ENCODE measurements around the gene SPSB1. TPM values are rescaled to one million over a fixed set of nuclear protein-coding genes. Genes with fewer than 3 reads are reported as not detected.
"Not testable (repeated sequence)": the region's sequence is repeated elsewhere in the genome, so short reads cannot be mapped to it uniquely, and the experiment has no call there.

The SPSB1 gene
- total and polyA plus RNA-seq, 4 donors, result 21.2 to 62.0 (median 35.8) TPM

DNA sequence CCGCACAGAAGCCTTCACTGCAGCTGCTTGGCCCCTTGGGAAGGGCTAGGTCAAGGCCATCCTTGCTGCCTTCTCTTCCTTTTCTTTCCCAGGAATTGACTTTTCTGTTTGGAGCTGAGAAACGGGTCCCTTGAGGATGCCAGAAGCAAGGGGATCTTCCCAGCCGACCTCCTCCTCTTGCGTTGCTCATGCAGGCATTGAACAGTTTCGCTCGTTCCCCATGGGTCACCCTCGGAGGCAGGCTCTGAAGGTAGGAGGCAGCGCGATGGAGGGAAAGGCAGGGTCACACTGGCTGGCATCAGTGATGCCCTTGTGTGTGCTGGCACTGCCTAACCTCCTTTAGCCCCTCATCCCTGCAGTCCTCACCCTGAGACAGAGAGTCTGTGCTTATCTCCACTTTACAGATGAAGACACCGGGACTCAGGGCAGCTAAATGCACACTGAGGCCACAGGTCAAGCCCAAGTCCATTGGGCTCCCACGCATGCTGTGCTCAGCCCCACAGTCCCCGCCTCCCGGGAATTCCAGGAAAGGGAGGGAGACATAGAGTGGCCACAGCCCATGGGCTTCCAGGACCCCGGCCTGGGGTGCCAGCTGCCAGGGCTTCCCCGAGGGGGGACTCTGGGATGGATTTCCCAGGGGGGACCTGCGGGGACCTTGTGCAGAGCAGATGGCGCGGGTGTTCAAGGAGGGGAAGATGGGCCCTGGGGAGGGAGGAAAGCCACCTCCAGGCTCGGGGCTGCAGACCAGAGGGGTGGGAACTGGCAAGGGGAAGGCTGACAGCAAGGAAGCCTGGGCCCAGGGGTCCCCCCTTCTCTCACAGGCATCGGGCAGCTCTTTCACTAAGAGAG, 90.2 kb downstream of the SPSB1 start:
- intact Hi-C loops (cut with DNase I), result loop anchor here in 1 of 2 donors (1.0 kb wide), 1 partner anchor 26 kb away; no protein-coding TSS in a partner anchor
- 87 to 88% methylated on average over 20 of the region's 20 CpGs for WGBS, 2 donors
- H3K27ac ChIP-seq (ENCODE audit: low read depth in 1 of 2, low read length in 2 of 2), result peak overlapping the region in 1 of 2 donors; percentile 41
- no peaks in the 10 kb centered on the region for H3K27me3 ChIP-seq (ENCODE audit: control insufficient read depth in 1 of 2, insufficient read depth in 2 of 2, low read length in 1 of 2)
- H3K36me3 ChIP-seq (ENCODE audit: control insufficient read depth in 1 of 2, insufficient read depth in 2 of 2, low read length in 1 of 2), result no peaks in the 10 kb centered on the region
- H3K4me3 ChIP-seq (ENCODE audit: low read length in 2 of 2), result no peak overlapping the region
- DNase-seq (no peak), ATAC-seq (ENCODE audit: low FRiP score) (no peak)
- no peaks in the 10 kb centered on the region for H3K9me3 ChIP-seq (ENCODE audit: control insufficient read depth, low read length)
- no peaks in the 10 kb centered on the region for H3K4me1 ChIP-seq (ENCODE audit: control insufficient read depth in 1 of 2, insufficient read depth in 2 of 2, low read length in 2 of 2)

GRCh38 chr1:9384128-9384527, 91.4 kb downstream of the SPSB1 start:
- H3K27ac ChIP-seq (ENCODE audit: low read depth in 1 of 2, low read length in 2 of 2), result peak overlapping the region; percentile 70 to 89
- intact Hi-C loops (cut with DNase I), result no loop called here
- 18 to 21% methylated on average over 7 of the region's 7 CpGs for WGBS, 2 donors
- no peaks in the 10 kb centered on the region for H3K4me1 ChIP-seq (ENCODE audit: control insufficient read depth in 1 of 2, insufficient read depth in 2 of 2, low read length in 2 of 2)
- no peaks in the 10 kb centered on the region for H3K36me3 ChIP-seq (ENCODE audit: control insufficient read depth in 1 of 2, insufficient read depth in 2 of 2, low read length in 1 of 2)
- H3K4me3 ChIP-seq (ENCODE audit: low read length in 2 of 2), result no peak overlapping the region
- H3K27me3 ChIP-seq (ENCODE audit: control insufficient read depth in 1 of 2, insufficient read depth in 2 of 2, low read length in 1 of 2), result no peaks in the 10 kb centered on the region
- no peaks in the 10 kb centered on the region for H3K9me3 ChIP-seq (ENCODE audit: control insufficient read depth, low read length)
- no peak for DNase-seq
- ATAC-seq (ENCODE audit: low FRiP score), result no peak

GRCh38 chr1:9384751-9385245, 92.1 kb downstream of the SPSB1 start:
- H3K4me3 ChIP-seq (ENCODE audit: low read length in 2 of 2), result no peak overlapping the region
- no peaks in the 10 kb centered on the region for H3K4me1 ChIP-seq (ENCODE audit: control insufficient read depth in 1 of 2, insufficient read depth in 2 of 2, low read length in 2 of 2)
- DNase-seq (peak; percentile 70 to 83), ATAC-seq (ENCODE audit: low FRiP score) (peak; percentile 73)
- 4 to 5% methylated on average over 18 of the region's 18 CpGs for WGBS, 2 donors
- intact Hi-C loops (cut with DNase I), result no loop called here
- H3K9me3 ChIP-seq (ENCODE audit: control insufficient read depth, low read length), result no peaks in the 10 kb centered on the region
- H3K27ac ChIP-seq (ENCODE audit: low read depth in 1 of 2, low read length in 2 of 2), result peak overlapping the region; percentile 70 to 89
- H3K27me3 ChIP-seq (ENCODE audit: control insufficient read depth in 1 of 2, insufficient read depth in 2 of 2, low read length in 1 of 2), result no peaks in the 10 kb centered on the region
- H3K36me3 ChIP-seq (ENCODE audit: control insufficient read depth in 1 of 2, insufficient read depth in 2 of 2, low read length in 1 of 2), result no peaks in the 10 kb centered on the region

DNA sequence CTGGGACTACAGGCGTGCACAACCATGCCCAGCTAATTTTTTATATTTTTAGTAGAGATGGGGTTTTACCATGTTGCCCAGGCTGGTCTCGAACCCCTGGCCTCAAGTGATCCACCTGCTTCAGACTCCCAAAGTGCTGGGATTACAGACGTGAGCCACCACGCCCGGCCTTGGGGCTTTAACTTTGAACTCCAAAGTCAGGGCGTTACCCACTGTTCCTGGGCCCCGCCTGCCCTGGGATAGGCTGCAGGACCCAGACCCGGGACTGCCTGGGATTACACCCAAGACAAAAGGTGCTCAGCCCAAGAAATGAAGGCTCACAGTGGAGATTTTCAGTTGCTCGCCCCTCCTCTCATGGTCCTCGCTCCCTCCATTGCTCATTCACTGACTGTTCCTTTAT, 92.7 kb downstream of the SPSB1 start:
- H3K4me3 ChIP-seq (ENCODE audit: low read length in 2 of 2); ATAC-seq (ENCODE audit: low FRiP score); intact Hi-C loops (cut with DNase I); H3K9me3 ChIP-seq (ENCODE audit: control insufficient read depth, low read length); DNase-seq; H3K27me3 ChIP-seq (ENCODE audit: control insufficient read depth in 1 of 2, insufficient read depth in 2 of 2, low read length in 1 of 2); H3K4me1 ChIP-seq (ENCODE audit: control insufficient read depth in 1 of 2, insufficient read depth in 2 of 2, low read length in 2 of 2); H3K36me3 ChIP-seq (ENCODE audit: control insufficient read depth in 1 of 2, insufficient read depth in 2 of 2, low read length in 1 of 2): not testable (repeated sequence)
- WGBS, 2 donors, result 85 to 89% methylated on average over 10 of the region's 10 CpGs
- H3K27ac ChIP-seq (ENCODE audit: low read depth in 1 of 2, low read length in 2 of 2), result peak overlapping the region in 1 of 2 donors; percentile 46

DNA sequence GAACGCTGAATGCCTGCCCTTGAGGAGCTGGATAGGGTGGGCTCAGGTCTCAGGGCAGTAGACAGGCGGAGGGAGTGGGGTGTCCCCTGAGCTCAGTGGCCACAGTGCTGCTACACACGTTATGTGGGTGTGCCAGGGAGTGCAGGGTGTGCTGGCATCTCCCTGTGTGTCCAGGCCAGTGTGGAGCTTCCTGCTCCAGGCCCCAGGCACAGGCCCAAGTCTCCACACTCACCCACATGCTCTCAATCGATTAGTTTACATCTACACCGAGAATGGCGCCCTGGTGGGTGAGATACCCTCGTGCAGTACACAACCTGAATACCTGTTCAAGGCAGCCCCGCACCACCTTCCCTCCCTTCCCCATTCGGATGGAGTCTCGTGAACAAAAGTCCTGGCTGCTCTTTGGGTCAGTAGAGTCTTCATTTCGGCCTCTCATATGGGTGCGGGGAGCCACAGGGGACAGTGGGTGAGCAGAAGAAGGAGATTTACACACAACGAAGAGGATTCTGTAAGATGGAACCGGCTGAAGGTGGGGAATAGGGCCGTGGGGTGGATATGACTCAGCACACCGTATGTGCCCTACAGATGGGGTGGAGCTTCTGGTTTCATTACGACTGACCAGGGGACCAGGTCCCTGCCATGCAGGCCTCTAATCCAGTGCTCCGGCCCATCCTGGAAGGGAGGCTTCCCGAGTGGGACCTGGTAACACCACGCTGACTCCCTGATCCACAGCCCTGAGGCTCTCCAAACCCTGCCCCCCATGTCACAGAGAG, 93.3 kb downstream of the SPSB1 start:
- no peak for DNase-seq
- intact Hi-C loops (cut with DNase I), result no loop called here
- Histone ChIP-seq H3K27ac (ENCODE audit: low read depth in 1 of 2, low read length in 2 of 2) (peak overlapping the region in 1 of 2 donors; percentile 46), H3K4me3 (ENCODE audit: low read length in 2 of 2) (no peak overlapping the region), H3K27me3 (ENCODE audit: control insufficient read depth in 1 of 2, insufficient read depth in 2 of 2, low read length in 1 of 2) (no peaks in the 10 kb centered on the region), H3K9me3 (ENCODE audit: control insufficient read depth, low read length) (no peaks in the 10 kb centered on the region), H3K36me3 (ENCODE audit: control insufficient read depth in 1 of 2, insufficient read depth in 2 of 2, low read length in 1 of 2) (no peaks in the 10 kb centered on the region), H3K4me1 (ENCODE audit: control insufficient read depth in 1 of 2, insufficient read depth in 2 of 2, low read length in 2 of 2) (no peaks in the 10 kb centered on the region)
- WGBS, 2 donors, result 85 to 89% methylated on average over 20 of the region's 20 CpGs
- ATAC-seq (ENCODE audit: low FRiP score), result no peak

DNA sequence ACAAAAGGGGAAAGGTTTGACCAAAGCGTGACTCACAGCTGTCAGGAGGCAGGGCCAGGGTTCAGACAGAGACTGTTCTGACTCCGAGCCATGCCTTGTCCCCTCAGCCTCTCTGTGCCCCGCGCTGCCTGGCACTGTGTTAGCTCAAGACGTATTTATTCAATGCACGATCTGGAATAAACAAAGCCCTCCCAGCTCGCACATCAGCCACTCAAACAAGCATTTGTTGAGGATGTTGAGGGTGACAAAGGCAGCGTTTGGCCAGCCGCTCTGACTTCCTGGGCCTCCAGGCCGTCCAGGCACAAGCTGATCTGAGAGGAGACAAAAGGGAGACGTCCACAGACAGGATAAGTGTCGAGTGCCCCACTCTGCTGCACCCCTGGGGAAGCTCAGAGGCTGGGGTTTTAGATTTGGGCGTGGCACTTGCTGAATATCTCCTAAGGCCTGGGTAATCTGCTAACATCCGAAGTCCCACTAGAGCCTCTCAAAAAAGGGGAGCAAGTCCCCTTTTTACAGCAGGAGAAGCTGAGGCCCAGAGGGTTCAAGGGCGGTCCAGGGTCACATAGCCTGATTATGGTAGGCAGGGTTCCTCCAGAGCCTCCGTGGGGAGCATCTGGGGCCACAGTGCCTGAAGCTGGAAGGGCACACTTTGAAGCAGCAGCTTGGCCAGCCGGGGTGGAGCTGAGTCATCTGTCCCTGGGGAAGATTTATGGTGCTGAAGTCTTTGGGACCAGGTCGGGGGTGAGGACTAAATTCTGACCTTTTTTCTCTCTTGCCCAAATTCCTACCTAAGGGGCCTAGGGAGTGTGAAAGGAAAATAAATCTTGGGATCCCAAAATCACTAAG, 95.9 kb downstream of the SPSB1 start:
- ATAC-seq (ENCODE audit: low FRiP score), result peak; percentile 29
- no peaks in the 10 kb centered on the region for H3K4me1 ChIP-seq (ENCODE audit: control insufficient read depth in 1 of 2, insufficient read depth in 2 of 2, low read length in 2 of 2)

DNA sequence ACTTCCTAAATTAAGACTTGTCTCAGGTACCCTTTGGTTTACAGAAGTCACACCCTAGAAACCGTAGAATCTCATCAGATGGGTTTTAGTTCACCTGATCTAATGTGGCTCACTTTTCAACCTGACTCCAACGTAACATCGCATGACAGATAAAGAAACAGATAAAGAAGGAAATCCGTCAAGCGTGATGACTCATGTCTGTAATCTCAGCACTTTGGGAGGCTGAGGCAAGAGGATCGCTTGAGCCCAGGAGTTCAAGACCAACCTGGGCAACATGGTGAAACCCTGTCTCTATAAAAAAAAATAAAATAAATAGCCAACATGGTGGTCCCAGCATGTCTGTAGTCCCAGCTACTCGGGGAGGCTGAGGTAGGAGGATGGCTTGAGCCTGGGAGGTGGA, 97.3 kb downstream of the SPSB1 start:
- no peak for ATAC-seq (ENCODE audit: low FRiP score)
- Histone ChIP-seq H3K36me3 (ENCODE audit: control insufficient read depth in 1 of 2, insufficient read depth in 2 of 2, low read length in 1 of 2) (no peaks in the 10 kb centered on the region), H3K4me1 (ENCODE audit: control insufficient read depth in 1 of 2, insufficient read depth in 2 of 2, low read length in 2 of 2) (no peaks in the 10 kb centered on the region), H3K27ac (ENCODE audit: low read depth in 1 of 2, low read length in 2 of 2) (no peak overlapping the region), H3K4me3 (ENCODE audit: low read length in 2 of 2) (no peak overlapping the region), H3K27me3 (ENCODE audit: control insufficient read depth in 1 of 2, insufficient read depth in 2 of 2, low read length in 1 of 2) (no peaks in the 10 kb centered on the region), H3K9me3 (ENCODE audit: control insufficient read depth, low read length) (no peaks in the 10 kb centered on the region)
- no peak for DNase-seq
- intact Hi-C loops (cut with DNase I), result no loop called here
- 91% methylated on average over 7 of the region's 7 CpGs for WGBS, 2 donors

More for the DNA sequence above, 95.9 kb downstream of the SPSB1 start:
- H3K27me3 ChIP-seq (ENCODE audit: control insufficient read depth in 1 of 2, insufficient read depth in 2 of 2, low read length in 1 of 2), result no peaks in the 10 kb centered on the region
- intact Hi-C loops (cut with DNase I), result no loop called here
- H3K36me3 ChIP-seq (ENCODE audit: control insufficient read depth in 1 of 2, insufficient read depth in 2 of 2, low read length in 1 of 2), result no peaks in the 10 kb centered on the region
- no peaks in the 10 kb centered on the region for H3K9me3 ChIP-seq (ENCODE audit: control insufficient read depth, low read length)
- H3K4me3 ChIP-seq (ENCODE audit: low read length in 2 of 2), result no peak overlapping the region
- 34 to 37% methylated on average over 18 of the region's 18 CpGs for WGBS, 2 donors
- DNase-seq, result peak; percentile 75 to 84
- H3K27ac ChIP-seq (ENCODE audit: low read depth in 1 of 2, low read length in 2 of 2), result peak overlapping the region in 1 of 2 donors; percentile 52

DNA sequence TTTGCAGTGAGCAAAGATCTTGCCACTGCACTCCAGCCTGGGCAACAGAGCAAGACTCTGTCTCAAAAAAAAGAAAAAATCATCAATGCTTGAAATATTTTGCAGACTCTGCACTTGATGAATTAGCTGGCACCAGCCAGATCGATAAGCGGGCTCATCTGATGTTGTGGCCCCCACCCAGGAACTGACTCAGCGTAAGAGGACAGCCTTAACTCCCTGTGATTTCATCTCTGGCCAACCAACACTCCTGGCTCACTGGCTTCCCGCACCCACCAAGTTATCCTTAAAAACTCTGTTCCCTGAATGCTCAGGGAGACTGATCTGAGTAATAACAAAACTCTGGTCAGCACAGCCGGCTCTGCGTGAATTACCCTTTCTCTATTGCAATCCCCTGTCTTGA, 98.9 kb downstream of the SPSB1 start:
- Histone ChIP-seq H3K9me3 (ENCODE audit: control insufficient read depth, low read length) (no peaks in the 10 kb centered on the region), H3K4me3 (ENCODE audit: low read length in 2 of 2) (no peak overlapping the region), H3K4me1 (ENCODE audit: control insufficient read depth in 1 of 2, insufficient read depth in 2 of 2, low read length in 2 of 2) (no peaks in the 10 kb centered on the region), H3K27me3 (ENCODE audit: control insufficient read depth in 1 of 2, insufficient read depth in 2 of 2, low read length in 1 of 2) (no peaks in the 10 kb centered on the region), H3K36me3 (ENCODE audit: control insufficient read depth in 1 of 2, insufficient read depth in 2 of 2, low read length in 1 of 2) (no peaks in the 10 kb centered on the region), H3K27ac (ENCODE audit: low read depth in 1 of 2, low read length in 2 of 2) (no peak overlapping the region)
- ATAC-seq (ENCODE audit: low FRiP score), result no peak
- intact Hi-C loops (cut with DNase I), result no loop called here
- DNase-seq, result no peak
- 60 to 63% methylated on average over 6 of the region's 6 CpGs for WGBS, 2 donors

All from aorta (tissue), 5 donors.